Stimulated activated CD4-positive, alpha-beta T cell treated with anti-CD3 and anti-CD28 coated beads, Interleukin-1b, Interleukin-23, amount 100 ng/mL, for 4 hours (primary cell): ENCODE measurements around the gene GLOD4.
"Not testable (repeated sequence)": the region's sequence is repeated elsewhere in the genome, so short reads cannot be mapped to it uniquely, and the experiment has no call there.

Experiments
- DNase-seq, 2 donors: peaks; one replicate each; pipeline ENCODE4 v3.0.0-alpha.2; 2020; ENCODE audit warnings: low read depth in 2 of 2

The GLOD4 gene

GRCh38 chr17:778096-778495 is 4.0 kb downstream of the GLOD4 start:
- no peak for DNase-seq

- no peak for DNase-seq
These were observed 7.8 kb downstream of the GLOD4 start for GRCh38 chr17:774313-774584.

GRCh38 chr17:773467-774312 is 8.4 kb downstream of the GLOD4 start:
- DNase-seq = no peak

GRCh38 chr17:773016-773415 is 9.1 kb downstream of the GLOD4 start:
- no peak for DNase-seq

GRCh38 chr17:767076-767475 is 15.0 kb downstream of the GLOD4 start:
- no peak for DNase-seq

- no peak for DNase-seq
These were observed 21.7 kb downstream of the GLOD4 start for GRCh38 chr17:760371-760770.

- no peak for DNase-seq
These were observed 22.1 kb downstream of the GLOD4 start for GRCh38 chr17:759964-760363.

GRCh38 chr17:756010-756567 is 26.0 kb downstream of the GLOD4 start:
- DNase-seq = not testable (repeated sequence)

GRCh38 chr17:755319-755961 is 26.6 kb downstream of the GLOD4 start:
- DNase-seq = not testable (repeated sequence)

- no peak for DNase-seq
These were observed 28.7 kb downstream of the GLOD4 start for GRCh38 chr17:753418-753817.

- no peak for DNase-seq
These were observed 29.4 kb downstream of the GLOD4 start for GRCh38 chr17:752620-753219.

- peak; percentile 100 for DNase-seq
These were observed 30.0 kb downstream of the GLOD4 start, which contains the start of gene GEMIN4 for GRCh38 chr17:752002-752619. Gene GEMIN4, minus strand, starts transcription at chr17:752264. Its CDS starts 122 bp downstream, at chr17:752142.

- DNase-seq = peak; percentile 38 to 54
These were observed 30.6 kb downstream of the GLOD4 start for GRCh38 chr17:751269-752001.

- DNase-seq = no peak
These were observed 31.5 kb downstream of the GLOD4 start for GRCh38 chr17:750431-751037.

GRCh38 chr17:749359-749758 is 32.7 kb downstream of the GLOD4 start:
- not testable (repeated sequence) for DNase-seq

GRCh38 chr17:748604-749003 is 33.5 kb downstream of the GLOD4 start:
- not testable (repeated sequence) for DNase-seq

- DNase-seq = no peak
These were observed 35.1 kb downstream of the GLOD4 start for GRCh38 chr17:746783-747629.

- no peak for DNase-seq
These were observed 35.9 kb downstream of the GLOD4 start for GRCh38 chr17:746181-746580.

GRCh38 chr17:745406-745805 is 36.7 kb downstream of the GLOD4 start:
- DNase-seq = no peak

GRCh38 chr17:744937-745336 is 37.1 kb downstream of the GLOD4 start:
- DNase-seq = no peak
